GM10847 (cell line): ENCODE measurements around the gene GATA2.

ENCODE experiments used
- POLR2A ChIP-seq: IDR thresholded peaks from 2 replicates; pipeline ENCODE4 v1.6.1; 2011; ENCODE audit not compliant: insufficient read length; ENCODE audit errors: extremely low read depth

The GATA2 gene

DNA sequence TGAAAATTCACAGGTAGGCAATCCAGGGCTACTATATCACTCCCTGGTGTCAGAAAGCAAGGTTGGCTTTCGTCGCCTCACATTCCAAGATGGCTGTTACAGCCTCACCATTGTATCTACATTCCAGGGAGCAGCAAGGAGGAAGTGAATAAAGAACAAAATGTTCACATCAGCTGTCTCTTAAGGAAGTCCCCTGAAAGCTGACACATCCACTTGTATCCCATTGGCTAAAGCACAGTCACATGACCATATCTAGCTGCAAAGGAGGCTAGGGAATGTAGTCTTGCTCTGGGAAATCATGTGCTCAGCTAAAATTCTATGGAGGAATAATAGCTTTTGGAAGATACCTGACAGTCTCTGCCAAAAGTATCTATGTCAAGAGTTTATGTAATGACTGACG lies 12.8 kb upstream of the GATA2 start:
- TF ChIP-seq POLR2A, result no peak

DNA sequence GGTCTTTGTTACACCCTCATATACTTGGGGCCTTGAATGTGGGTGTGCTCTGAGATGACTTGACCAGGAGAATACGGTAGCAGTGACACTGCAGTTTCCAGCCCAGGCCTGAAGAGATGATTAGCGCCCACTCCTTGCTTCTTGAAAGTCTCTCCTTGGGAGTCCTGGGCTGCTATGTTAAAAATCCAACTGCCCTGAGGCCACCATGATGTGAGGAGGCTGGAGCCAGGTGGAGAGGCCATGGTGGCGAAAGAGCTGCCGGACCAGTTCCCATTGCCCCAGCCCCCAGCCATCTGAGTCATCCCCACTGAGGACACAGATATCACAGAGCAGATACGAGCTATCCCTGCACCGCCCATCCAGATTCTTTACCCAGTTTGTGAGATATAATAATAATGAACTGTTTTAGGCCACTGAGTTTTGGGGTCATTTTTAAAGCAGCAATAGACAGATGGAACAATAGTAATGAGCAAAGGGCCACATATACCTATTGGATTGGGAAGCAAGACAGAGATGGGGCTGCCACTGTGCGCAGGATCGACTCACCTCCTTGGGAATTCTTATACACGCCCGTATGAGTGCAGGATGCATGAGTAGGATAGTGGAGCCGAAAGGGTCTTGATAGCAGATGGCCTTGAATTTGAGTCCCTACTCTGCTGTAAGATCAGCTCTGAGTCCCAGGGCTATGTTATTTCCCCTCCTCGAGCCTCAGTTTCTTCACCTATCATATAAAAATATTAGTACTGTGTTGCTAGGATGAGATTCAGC lies 12.1 kb upstream of the GATA2 start:
- no peak for TF ChIP-seq POLR2A

DNA sequence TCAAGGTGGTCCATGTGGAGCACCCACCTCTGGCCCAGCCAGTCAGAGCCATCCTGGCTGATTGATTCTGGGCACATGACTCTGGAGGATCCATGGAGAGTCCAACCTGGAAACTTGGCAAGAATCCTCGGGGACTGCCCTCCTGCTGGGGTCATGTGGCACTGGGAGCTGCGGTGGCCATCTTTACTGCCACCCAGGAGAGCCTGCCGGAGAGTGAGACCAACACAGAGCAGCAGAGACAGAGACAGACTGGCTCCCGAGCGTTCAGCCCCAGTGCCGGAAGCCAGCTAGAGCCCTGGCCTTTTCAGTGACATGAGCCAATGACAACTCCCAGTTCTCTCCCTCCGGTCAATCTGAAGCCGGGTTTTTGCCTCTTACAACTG lies 11.5 kb upstream of the GATA2 start:
- no peak for TF ChIP-seq POLR2A

DNA sequence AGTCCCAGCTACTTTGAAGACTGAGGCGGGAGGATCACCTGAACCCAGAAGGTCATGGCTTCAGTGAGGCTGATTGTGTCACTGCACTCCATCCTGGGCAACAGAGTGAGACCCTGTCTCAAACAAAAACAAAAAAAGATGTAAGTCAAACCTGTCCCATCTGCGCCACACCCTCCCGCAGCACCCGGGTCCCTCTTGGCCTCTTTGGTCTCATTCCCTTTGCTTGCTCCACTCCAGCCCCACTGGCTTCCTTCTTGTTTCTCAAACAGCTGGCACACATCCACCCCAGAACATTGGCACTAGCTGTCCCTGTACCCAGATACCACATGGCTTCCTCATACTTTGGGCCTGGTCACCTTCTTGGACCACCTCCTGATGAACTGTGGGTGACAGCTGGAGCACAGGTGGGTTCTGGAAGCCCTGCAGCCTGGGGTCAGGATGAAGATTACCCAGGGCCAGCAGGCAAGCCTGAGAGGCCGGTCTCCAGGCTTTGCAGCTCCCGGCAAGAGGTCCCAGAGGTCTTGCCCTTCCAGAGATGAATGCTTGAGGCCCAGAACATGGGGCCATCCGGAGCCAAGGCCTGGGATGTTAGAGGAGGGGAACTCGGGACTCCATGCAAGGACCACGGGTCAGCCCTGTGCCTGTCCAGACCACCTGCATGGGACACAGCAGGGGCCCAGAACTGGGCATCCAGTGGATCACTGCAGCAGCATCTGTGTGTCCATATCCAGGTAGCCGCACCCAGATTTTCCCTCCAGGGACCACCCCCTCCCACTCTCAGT lies 10.9 kb upstream of the GATA2 start:
- TF ChIP-seq POLR2A, result no peak

DNA sequence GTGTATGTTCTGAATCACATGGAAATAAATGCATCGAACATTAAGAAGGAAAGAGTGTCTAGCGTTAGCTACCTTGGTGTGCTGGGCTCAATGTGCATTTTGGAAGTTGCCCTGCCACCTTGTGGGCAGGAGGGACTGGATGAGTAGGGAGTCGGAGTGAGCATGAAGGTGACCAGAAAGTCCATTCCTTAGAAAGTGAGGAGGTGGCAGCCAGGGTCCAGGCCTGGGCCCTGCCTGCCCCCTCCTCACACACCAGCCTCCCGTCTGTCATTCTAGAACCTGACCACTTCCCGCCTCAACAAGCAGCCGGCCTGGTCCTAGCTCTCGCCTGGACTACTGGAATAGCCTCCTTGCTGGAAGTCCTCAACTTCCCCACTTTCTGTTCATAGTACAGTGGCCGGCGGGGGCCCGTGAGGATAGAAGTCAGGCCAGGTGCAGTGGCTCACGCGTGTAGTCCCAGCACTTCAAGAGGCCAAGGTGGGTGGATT lies 10.2 kb upstream of the GATA2 start:
- TF ChIP-seq POLR2A, result no peak

DNA sequence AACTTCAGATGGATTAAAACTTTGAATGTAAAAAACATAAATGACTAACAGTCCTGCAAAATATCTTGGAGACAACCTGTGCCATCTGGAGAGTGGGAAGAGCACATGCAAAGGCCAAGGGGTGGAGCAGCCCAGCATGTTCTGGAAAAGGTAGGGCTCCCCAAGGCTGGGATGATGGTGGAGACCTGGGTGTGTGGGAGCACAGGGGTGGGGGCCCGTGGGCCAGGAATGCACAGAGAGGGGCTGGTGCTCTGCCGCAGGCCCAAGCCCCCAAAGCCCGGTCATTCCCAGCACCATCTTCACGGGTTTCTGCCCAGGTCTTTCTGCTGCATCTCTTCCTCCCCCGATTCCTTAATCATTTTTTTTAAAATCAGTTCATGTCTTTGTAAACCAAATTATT lies 9.7 kb upstream of the GATA2 start:
- TF ChIP-seq POLR2A, result no peak

DNA sequence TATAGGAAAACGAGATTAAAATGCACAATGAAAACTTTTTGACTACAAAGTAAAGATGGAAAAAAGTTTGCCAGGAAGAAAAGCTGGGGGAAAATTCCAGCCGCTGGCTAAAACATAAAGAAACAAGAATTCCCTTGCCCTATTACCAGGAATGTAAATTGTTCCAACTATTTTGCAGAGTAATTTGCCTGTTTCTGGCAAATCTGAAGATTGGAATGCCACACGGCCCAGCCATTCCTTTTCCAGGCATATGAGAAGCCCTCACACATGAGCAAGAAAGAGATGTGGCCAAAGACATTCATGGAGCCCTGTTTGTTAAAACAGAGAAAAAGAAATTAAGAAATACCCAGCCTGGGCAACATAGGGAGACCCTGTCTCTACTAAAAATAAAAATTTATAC lies 8.4 kb upstream of the GATA2 start:
- TF ChIP-seq POLR2A, result no peak

DNA sequence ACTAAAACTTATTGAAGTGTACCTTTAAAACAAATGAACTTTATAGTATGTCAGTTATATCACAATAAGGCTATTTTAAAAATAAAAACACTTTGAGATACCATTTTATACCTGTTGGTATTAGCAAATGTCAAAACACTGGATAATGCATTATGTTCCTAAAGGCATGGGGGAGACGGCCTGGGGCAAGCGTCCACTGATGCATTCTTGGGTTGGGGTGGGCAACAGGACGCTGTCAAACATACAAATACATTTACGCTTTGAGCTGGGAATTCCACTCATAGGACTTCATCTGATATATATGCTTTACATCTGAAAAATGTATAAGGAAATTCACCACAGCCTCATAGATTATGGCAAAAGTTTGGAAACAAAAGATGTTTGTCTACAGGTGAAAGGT lies 7.6 kb upstream of the GATA2 start:
- TF ChIP-seq POLR2A, result no peak

DNA sequence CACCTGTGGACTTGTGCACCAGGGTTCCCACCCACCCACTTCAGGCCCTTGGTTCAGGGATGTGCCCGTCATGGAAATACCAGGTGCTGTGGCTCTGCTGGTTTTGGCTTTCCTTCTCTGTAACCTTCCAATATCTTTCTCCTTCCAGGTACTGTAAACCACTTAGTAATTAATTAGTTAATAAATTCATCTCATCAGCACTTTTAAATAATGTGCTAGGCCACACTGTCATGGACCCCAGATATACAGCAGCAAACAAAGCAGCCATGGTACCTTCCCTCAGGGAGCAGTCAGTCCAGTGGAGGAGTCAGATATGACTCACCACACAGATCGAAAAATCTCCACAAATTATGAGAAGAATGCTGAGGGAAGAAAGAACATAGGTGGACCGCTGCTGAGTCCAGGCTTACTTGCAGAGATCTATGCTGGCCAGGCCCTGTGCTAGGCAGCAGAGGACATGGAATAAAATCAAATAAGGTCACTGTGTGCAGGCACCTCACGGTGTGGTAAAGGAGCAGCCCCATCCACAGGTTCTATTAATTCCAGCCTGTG lies 6.8 kb upstream of the GATA2 start:
- no peak for TF ChIP-seq POLR2A

DNA sequence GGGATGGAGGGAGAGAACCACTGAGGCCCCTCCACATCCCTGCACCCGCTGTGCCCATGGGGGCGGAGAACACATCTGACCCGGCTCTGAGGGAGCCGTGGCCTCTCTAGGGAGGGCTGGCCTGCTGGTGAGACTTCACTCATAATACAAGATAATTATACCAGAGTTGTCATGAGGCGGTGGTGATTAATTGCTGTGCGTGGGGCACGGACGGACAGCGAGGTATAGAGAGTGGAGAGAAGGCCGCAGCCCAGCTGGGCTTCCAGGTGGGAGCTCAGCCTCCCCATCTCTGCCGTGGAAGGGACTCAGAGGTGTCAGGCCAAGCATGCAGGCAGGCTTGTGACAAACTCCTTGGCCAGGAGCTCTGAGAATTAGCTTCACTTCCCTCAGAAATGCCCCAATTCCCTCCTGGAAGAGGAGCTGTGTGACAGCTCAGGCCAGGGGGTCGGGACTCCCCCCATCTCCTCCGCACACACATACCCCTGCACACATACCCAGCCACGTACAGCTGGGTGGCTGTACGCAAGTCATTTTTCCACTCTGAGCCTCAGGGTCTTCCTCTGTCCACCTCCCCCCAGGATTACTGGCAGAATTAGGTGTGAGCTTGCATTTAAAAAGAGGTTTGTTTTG lies 6.0 kb upstream of the GATA2 start:
- TF ChIP-seq POLR2A, result no peak

DNA sequence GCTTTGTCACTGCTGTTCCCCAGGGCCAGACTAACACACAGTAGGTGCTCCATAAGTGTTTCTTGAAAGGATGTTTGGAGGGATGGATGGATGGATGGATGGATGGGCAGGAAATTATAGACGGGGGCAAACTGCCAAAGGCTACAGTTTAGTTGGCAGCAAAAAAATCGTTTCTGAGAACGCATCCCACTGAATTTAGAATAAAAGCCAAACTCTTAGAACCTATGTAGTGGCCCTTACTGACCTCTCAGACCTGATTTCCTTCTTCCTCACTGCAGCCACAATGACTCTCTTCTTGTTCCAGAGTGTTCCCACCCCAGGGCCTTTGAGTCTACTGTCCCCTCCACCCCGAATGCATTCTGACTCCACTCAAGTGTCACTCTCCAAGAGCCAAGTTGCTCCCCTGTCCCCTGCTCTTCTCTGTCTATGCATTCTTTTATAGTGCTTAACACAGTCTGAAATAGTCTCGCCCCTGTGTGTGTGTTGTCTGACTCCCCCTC lies 5.2 kb upstream of the GATA2 start:
- TF ChIP-seq POLR2A, result no peak

DNA sequence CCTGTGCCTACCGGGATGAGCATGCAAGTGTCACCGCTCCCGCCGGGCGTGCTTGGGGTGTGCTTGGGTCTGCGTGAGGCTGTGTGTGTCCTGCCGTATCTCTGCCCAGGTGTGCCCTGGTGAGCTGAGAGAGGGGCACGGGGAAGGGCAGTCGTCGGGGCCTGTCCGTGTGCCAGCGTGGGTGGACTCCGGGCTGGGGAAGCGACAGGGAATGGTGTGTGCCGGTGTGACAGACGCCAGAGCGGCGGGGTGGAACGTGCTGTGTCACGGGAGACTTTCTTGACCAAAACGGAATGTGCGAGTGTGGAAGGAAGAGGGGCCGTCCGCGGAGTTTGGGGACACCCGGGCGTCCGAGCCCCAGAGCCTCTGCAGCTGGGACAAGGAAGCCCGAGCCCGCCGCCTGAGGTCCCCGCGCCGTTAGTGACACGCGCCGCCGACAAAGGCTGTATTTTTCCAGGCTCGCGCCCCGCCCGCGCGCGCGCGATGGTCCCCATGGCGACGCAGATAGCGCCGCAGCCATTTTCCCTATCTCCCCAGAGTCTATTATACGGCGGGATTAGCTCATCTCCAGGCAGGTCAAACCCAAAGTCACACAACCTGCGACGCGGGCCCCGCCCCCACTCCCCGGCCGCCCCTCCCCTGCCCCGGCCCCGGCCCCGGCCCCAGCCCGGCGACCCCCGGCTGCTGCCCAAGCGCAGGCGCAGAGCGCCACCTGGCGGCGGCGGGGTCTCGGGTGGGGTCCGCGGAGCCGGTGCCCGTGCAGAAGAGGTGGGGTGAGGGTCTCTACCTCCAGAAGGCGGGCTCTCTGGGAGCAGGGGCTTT lies 4.5 kb upstream of the GATA2 start:
- no peak for TF ChIP-seq POLR2A

DNA sequence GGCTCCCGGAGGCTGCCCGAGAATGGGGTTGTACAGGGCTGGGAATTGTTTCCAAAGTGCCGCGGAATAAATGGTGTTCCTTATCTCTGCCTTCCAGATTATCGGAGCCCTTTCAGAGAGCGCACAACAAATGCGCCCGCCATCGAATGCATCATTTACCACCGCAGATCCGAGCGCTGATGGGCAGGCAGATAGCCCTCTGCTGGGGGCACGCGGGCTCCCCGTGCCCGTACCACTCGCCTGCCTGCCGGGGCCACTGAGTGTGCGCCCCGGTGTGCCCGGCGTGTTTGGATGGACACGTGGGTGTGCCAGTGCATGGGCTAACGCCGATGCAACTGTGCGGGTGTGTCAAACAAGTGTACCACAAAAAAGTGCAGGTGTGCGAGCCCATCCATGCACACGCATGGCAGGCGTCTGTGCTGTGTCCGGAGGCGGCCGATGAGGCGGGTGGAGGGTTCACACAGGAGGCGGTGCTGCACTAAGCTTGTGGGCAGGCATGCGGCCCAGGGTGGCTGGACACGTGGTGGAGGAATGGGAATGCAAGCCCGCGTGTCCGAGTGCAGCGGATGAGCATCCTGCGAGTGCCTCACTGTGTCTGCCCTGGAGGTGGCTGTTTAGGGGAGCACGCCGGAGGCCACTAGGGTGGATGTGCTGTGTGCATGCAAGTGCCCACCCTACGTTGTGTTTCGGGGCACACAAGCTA lies 3.8 kb upstream of the GATA2 start:
- TF ChIP-seq POLR2A, result no peak

DNA sequence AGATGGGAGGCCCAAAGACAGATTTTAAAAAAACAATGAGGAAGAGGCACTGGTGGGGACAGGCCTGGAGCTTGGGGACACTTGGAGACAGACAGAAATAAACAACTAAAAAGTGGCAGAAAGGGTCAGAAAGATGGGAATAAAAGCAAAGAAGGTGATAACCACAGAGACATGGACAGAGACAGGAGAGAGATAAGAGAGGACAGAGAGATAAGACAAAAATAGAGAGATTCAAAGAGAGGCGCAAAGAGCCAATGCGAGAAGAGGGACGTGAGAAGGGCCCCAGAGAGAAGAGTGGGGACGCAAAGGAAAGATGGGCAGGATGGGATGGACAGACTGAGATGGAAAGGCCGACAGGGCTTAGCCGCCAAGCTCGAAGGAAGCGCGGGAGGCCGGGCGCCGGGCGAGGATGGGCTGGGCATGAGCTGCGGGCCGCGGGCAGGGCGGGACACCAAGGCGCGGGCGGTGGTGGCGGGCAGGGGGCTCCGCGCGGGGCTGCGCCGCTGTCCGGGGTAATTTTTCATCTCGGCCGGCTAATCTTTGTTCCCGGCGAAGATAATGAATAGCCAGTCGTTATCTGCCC lies 3.1 kb upstream of the GATA2 start:
- TF ChIP-seq POLR2A, result no peak

DNA sequence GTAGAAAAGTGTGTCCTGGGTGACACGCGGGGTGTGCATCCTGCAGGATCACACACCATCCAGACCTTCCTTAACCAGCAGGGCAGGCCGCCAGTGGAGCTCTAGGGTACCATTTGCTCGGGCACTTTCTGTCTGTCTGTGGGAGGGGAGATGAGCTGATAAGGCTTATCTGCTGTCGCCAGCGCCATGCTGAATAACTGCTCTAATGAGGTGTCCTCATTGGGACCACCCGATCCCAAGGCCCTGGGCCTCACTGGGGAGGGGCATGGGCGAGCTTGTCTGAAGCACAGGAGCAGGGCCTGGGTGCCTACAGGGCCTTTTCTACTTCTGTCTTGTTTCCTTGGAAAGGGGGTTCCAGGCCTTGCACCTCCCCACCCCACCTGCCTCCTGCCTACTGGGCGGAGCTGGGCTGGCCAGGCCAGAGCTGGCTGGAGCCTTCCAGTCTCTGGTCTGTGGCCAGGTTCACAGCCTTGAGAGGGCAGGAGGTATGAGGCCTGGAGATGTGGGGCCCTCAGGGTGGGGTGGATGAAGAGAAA lies 2.5 kb upstream of the GATA2 start:
- TF ChIP-seq POLR2A, result no peak
